ENCODE results near the gene ZNF813.

The ZNF813 gene

GRCh38 chr19:53517114-53517741 lies 49.7 kb downstream of the ZNF813 start:
- Histone ChIP-seq H3K4me1 (ENCODE audit: control insufficient read depth in 1 of 2, insufficient read depth in 2 of 2, low read length in 2 of 2) (peaks cover 4 to 9% of the 10 kb centered on the region in 2 experiments), H3K4me2 (ENCODE audit: low read length) (no peak overlapping the region), H3K27me3 (ENCODE audit: insufficient read depth, low read length) (no peaks in the 10 kb centered on the region), H2AFZ (ENCODE audit: insufficient read depth, low read length, poor library complexity) (no peak overlapping the region), H3K9ac (ENCODE audit: low read length) (no peak overlapping the region), H2BK12ac (ENCODE audit: low read length) (no peak overlapping the region), H2BK120ac (ENCODE audit: insufficient read depth, low read length, poor library complexity) (no peak overlapping the region), H4K12ac (ENCODE audit: low read depth, low read length) (no peak overlapping the region), H2AK5ac (ENCODE audit: low read length) (no peak overlapping the region), H3K79me1 (ENCODE audit: low read length) (peaks cover 4% of the 10 kb centered on the region), H4K91ac (ENCODE audit: low read depth, low read length) (no peak overlapping the region), H3K4ac (ENCODE audit: low read depth, low read length) (no peak overlapping the region), H3K23ac (ENCODE audit: low read length) (no peak overlapping the region), H3K27ac (ENCODE audit: low read depth, low read length) (no peak overlapping the region), H2BK5ac (ENCODE audit: low read depth, low read length, poor library complexity) (no peak overlapping the region), H3K14ac (ENCODE audit: low read length) (no peak overlapping the region), H3K79me2 (ENCODE audit: control insufficient read depth, insufficient read depth, low read length, poor library complexity) (peaks cover 4% of the 10 kb centered on the region), H4K8ac (ENCODE audit: low read depth, low read length) (no peak overlapping the region), H3K4me3 (ENCODE audit: low read depth, low read length) (no peak overlapping the region), H3K9me3 (ENCODE audit: insufficient read depth, low read depth, low read length) (no peaks in the 10 kb centered on the region), H3K18ac (ENCODE audit: low read length) (no peak overlapping the region), H3K36me3 (ENCODE audit: control insufficient read depth in 1 of 2, insufficient read depth in 2 of 2, low read length in 2 of 2) (no peaks in the 10 kb centered on the region)
- WGBS (ENCODE audit: extremely low coverage, insufficient coverage, insufficient read length), result no CpG with 5 or more reads among the region's 5 CpGs
- no peak for DNase-seq

- WGBS (ENCODE audit: extremely low coverage, insufficient coverage, insufficient read length), result no CpG with 5 or more reads among the region's 4 CpGs
- Histone ChIP-seq H3K23ac (ENCODE audit: low read length) (no peak overlapping the region), H2AFZ (ENCODE audit: insufficient read depth, low read length, poor library complexity) (no peak overlapping the region), H2AK5ac (ENCODE audit: low read length) (no peak overlapping the region), H3K9me3 (ENCODE audit: insufficient read depth, low read depth, low read length) (no peaks in the 10 kb centered on the region), H3K9ac (ENCODE audit: low read length) (no peak overlapping the region), H3K4ac (ENCODE audit: low read depth, low read length) (no peak overlapping the region), H4K12ac (ENCODE audit: low read depth, low read length) (no peak overlapping the region), H3K14ac (ENCODE audit: low read length) (no peak overlapping the region), H3K27me3 (ENCODE audit: insufficient read depth, low read length) (no peaks in the 10 kb centered on the region), H2BK120ac (ENCODE audit: insufficient read depth, low read length, poor library complexity) (no peak overlapping the region), H3K79me2 (ENCODE audit: control insufficient read depth, insufficient read depth, low read length, poor library complexity) (peaks cover 4% of the 10 kb centered on the region), H4K8ac (ENCODE audit: low read depth, low read length) (no peak overlapping the region), H2BK5ac (ENCODE audit: low read depth, low read length, poor library complexity) (no peak overlapping the region), H3K4me3 (ENCODE audit: low read depth, low read length) (no peak overlapping the region), H3K36me3 (ENCODE audit: control insufficient read depth in 1 of 2, insufficient read depth in 2 of 2, low read length in 2 of 2) (no peaks in the 10 kb centered on the region), H4K91ac (ENCODE audit: low read depth, low read length) (no peak overlapping the region), H3K79me1 (ENCODE audit: low read length) (peaks cover 4% of the 10 kb centered on the region), H2BK12ac (ENCODE audit: low read length) (no peak overlapping the region), H3K27ac (ENCODE audit: low read depth, low read length) (no peak overlapping the region), H3K18ac (ENCODE audit: low read length) (no peak overlapping the region), H3K4me1 (ENCODE audit: control insufficient read depth in 1 of 2, insufficient read depth in 2 of 2, low read length in 2 of 2) (peaks cover 4 to 9% of the 10 kb centered on the region in 2 experiments), H3K4me2 (ENCODE audit: low read length) (no peak overlapping the region)
- no peak for DNase-seq
Observed at GRCh38 chr19:53518121-53518520, 50.6 kb downstream of the ZNF813 start.

- no peak overlapping the region for H3K14ac ChIP-seq (ENCODE audit: low read length)
- no peaks in the 10 kb centered on the region for H3K36me3 ChIP-seq (ENCODE audit: control insufficient read depth in 1 of 2, insufficient read depth in 2 of 2, low read length in 2 of 2)
- H3K9ac ChIP-seq (ENCODE audit: low read length), result no peak overlapping the region
- no peak overlapping the region for H3K4ac ChIP-seq (ENCODE audit: low read depth, low read length)
- no peak overlapping the region for H2AK5ac ChIP-seq (ENCODE audit: low read length)
- no peak overlapping the region for H3K4me2 ChIP-seq (ENCODE audit: low read length)
- H3K79me1 ChIP-seq (ENCODE audit: low read length), result peaks cover 4% of the 10 kb centered on the region
- no CpG with 5 or more reads among the region's 1 CpG for WGBS (ENCODE audit: extremely low coverage, insufficient coverage, insufficient read length)
- H3K9me3 ChIP-seq (ENCODE audit: insufficient read depth, low read depth, low read length), result no peaks in the 10 kb centered on the region
- H2BK120ac ChIP-seq (ENCODE audit: insufficient read depth, low read length, poor library complexity), result no peak overlapping the region
- no peak overlapping the region for H4K91ac ChIP-seq (ENCODE audit: low read depth, low read length)
- DNase-seq, result no peak
- H3K4me3 ChIP-seq (ENCODE audit: low read depth, low read length), result no peak overlapping the region
- H3K27me3 ChIP-seq (ENCODE audit: insufficient read depth, low read length), result no peaks in the 10 kb centered on the region
- H3K18ac ChIP-seq (ENCODE audit: low read length), result no peak overlapping the region
- no peak overlapping the region for H2AFZ ChIP-seq (ENCODE audit: insufficient read depth, low read length, poor library complexity)
- H2BK12ac ChIP-seq (ENCODE audit: low read length), result no peak overlapping the region
- peaks cover 4 to 9% of the 10 kb centered on the region in 2 experiments for H3K4me1 ChIP-seq (ENCODE audit: control insufficient read depth in 1 of 2, insufficient read depth in 2 of 2, low read length in 2 of 2)
- no peak overlapping the region for H3K27ac ChIP-seq (ENCODE audit: low read depth, low read length)
- H4K12ac ChIP-seq (ENCODE audit: low read depth, low read length), result no peak overlapping the region
- H4K8ac ChIP-seq (ENCODE audit: low read depth, low read length), result no peak overlapping the region
- peaks cover 4% of the 10 kb centered on the region for H3K79me2 ChIP-seq (ENCODE audit: control insufficient read depth, insufficient read depth, low read length, poor library complexity)
- no peak overlapping the region for H2BK5ac ChIP-seq (ENCODE audit: low read depth, low read length, poor library complexity)
- no peak overlapping the region for H3K23ac ChIP-seq (ENCODE audit: low read length)
Observed at GRCh38 chr19:53518716-53519115, 51.2 kb downstream of the ZNF813 start.

- Histone ChIP-seq H3K79me2 (ENCODE audit: control insufficient read depth, insufficient read depth, low read length, poor library complexity) (peaks cover 4% of the 10 kb centered on the region), H3K79me1 (ENCODE audit: low read length) (peaks cover 4% of the 10 kb centered on the region), H3K27me3 (ENCODE audit: insufficient read depth, low read length) (no peaks in the 10 kb centered on the region), H3K4me3 (ENCODE audit: low read depth, low read length) (no peak overlapping the region), H4K91ac (ENCODE audit: low read depth, low read length) (no peak overlapping the region), H4K8ac (ENCODE audit: low read depth, low read length) (peak overlapping the region; percentile 78), H3K9ac (ENCODE audit: low read length) (no peak overlapping the region), H3K4ac (ENCODE audit: low read depth, low read length) (no peak overlapping the region), H3K4me1 (ENCODE audit: control insufficient read depth in 1 of 2, insufficient read depth in 2 of 2, low read length in 2 of 2) (peaks cover 4 to 9% of the 10 kb centered on the region in 2 experiments), H2BK12ac (ENCODE audit: low read length) (peak overlapping the region; percentile 36), H2AFZ (ENCODE audit: insufficient read depth, low read length, poor library complexity) (no peak overlapping the region), H2AK5ac (ENCODE audit: low read length) (no peak overlapping the region), H2BK5ac (ENCODE audit: low read depth, low read length, poor library complexity) (no peak overlapping the region), H2BK120ac (ENCODE audit: insufficient read depth, low read length, poor library complexity) (peak overlapping the region; percentile 69), H3K23ac (ENCODE audit: low read length) (no peak overlapping the region), H3K9me3 (ENCODE audit: insufficient read depth, low read depth, low read length) (no peaks in the 10 kb centered on the region), H3K14ac (ENCODE audit: low read length) (no peak overlapping the region), H4K12ac (ENCODE audit: low read depth, low read length) (no peak overlapping the region), H3K18ac (ENCODE audit: low read length) (no peak overlapping the region), H3K27ac (ENCODE audit: low read depth, low read length) (no peak overlapping the region), H3K36me3 (ENCODE audit: control insufficient read depth in 1 of 2, insufficient read depth in 2 of 2, low read length in 2 of 2) (no peaks in the 10 kb centered on the region), H3K4me2 (ENCODE audit: low read length) (no peak overlapping the region)
- no peak for DNase-seq
- no CpG with 5 or more reads among the region's 7 CpGs for WGBS (ENCODE audit: extremely low coverage, insufficient coverage, insufficient read length)
Observed at GRCh38 chr19:53519446-53519845, 51.9 kb downstream of the ZNF813 start.
